ENCODE measurements around the gene TXLNA. TPM values are rescaled to one million over a fixed set of nuclear protein-coding genes. Genes with fewer than 3 reads are reported as not detected.

Gene TXLNA
- total and polyA plus RNA-seq, 2 experiments from 2014 or later, result 15.2 to 52.1 TPM

DNA sequence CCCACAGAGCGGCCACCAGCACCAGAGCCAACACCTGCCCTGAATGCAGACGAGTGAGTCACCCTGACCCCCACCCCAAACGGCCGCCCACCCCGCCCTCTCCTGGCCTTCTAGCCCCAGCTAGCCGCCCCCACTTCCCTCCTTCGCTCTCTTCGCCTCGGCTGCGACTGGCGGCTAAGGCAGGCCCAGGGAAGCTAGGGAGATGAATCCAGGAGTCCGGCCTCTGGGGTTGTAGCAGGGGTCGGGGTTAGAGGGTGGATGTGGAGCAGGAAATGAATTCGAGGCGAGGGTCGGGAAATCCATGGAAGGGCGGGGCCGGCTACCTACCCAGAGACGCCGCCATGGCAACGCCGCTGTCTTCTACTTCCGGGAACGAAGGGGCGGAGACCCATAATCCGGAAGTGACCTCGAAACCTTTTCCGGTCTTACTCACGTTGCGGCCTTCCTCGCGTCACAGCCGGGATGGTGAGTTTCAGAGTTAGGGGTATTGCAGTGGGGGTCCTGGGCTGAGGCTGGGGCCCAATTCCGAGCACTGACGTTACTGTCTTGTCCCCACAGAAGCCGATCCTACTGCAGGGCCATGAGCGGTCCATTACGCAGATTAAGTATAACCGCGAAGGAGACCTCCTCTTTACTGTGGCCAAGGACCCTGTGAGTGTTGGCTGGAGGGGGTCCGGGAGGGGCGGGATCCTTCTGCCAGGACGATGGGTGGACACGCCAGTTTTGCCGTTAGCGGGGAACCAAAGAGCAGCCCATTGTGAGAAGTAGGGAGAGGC lies 42.7 kb downstream of the TXLNA start, which contains the start of the genes EIF3I and TMEM234:
TSS of gene EIF3I (plus strand) at position 428 of the 776 bp plus-strand sequence. CDS start at position 463, 35 bp downstream.
TSS of gene TMEM234 (minus strand) at position 374 of the 776 bp plus-strand sequence. CDS start at position 343, 31 bp downstream.
- Histone ChIP-seq H3K4me3 (peak within 1 kb of the TSS; percentile 93), H3K36me3 (ENCODE audit: insufficient read depth) (peaks cover 30% of the 10 kb centered on the region), H3K27ac (ENCODE audit: low read depth) (peak within 1 kb of the TSS; percentile 79), H3K27me3 (ENCODE audit: insufficient read depth) (no peaks in the 10 kb centered on the region), H2AFZ (peak within 1 kb of the TSS; percentile 80), H4K20me1 (replicated peaks; ENCODE audit: insufficient read depth) (peaks cover 8% of the 10 kb centered on the region; the same call in 1 of the 2 replicates), H3K79me2 (replicated peaks; ENCODE audit: insufficient read depth) (peaks cover 30% of the 10 kb centered on the region), H3F3A (replicated peaks; ENCODE audit: low read depth) (peaks cover 15% of the 10 kb centered on the region), H3K4me1 (ENCODE audit: insufficient read depth) (peaks cover 10% of the 10 kb centered on the region), H3K9me2 (ENCODE audit: insufficient read depth) (no peaks in the 10 kb centered on the region), H3K4me2 (peak within 1 kb of the TSS; percentile 99)
- ATAC-seq (peak; percentile 89), DNase-seq (ENCODE audit: low spot score) (peak; percentile 99)
- H3K36me3 Mint-ChIP-seq (ENCODE audit: low read depth), result peaks cover 40% of the 10 kb centered on the region
- H3K9me3 Mint-ChIP-seq, result no peaks in the 10 kb centered on the region
- peaks cover 17% of the 10 kb centered on the region for H3K4me1 Mint-ChIP-seq
- TF ChIP-seq CTCF (conservative IDR thresholded peaks at IDR 0.05; ENCODE audit: low read depth in 2 of 2) (no peak), EZH2phosphoT487 (IDR thresholded peaks at IDR 0.05; ENCODE audit: unreplicated experiment) (no peak), ETS1 (IDR thresholded peaks at IDR 0.05) (peak; percentile 80), CREB1 (CRISPR knock-in tag; IDR thresholded peaks at IDR 0.05; ENCODE audit: low read depth) (peak; percentile 88), ZNF331 (CRISPR knock-in tag; IDR thresholded peaks at IDR 0.05; ENCODE audit: low read depth) (no peak), EZH2 (IDR thresholded peaks at IDR 0.05; ENCODE audit: low read depth, unreplicated experiment) (no peak), STAT1 (IDR thresholded peaks at IDR 0.05; ENCODE audit: unreplicated experiment) (no peak), POLR2AphosphoS5 (IDR thresholded peaks at IDR 0.05; ENCODE audit: low read depth) (peak; percentile 92), NANOG (IDR thresholded peaks at IDR 0.05; ENCODE audit: borderline replicate concordance) (no peak), ZNF114 (CRISPR knock-in tag; IDR thresholded peaks at IDR 0.05) (no peak), JUNB (IDR thresholded peaks at IDR 0.05; ENCODE audit: unreplicated experiment) (no peak)
- TF ChIP-seq, protein P1, sequence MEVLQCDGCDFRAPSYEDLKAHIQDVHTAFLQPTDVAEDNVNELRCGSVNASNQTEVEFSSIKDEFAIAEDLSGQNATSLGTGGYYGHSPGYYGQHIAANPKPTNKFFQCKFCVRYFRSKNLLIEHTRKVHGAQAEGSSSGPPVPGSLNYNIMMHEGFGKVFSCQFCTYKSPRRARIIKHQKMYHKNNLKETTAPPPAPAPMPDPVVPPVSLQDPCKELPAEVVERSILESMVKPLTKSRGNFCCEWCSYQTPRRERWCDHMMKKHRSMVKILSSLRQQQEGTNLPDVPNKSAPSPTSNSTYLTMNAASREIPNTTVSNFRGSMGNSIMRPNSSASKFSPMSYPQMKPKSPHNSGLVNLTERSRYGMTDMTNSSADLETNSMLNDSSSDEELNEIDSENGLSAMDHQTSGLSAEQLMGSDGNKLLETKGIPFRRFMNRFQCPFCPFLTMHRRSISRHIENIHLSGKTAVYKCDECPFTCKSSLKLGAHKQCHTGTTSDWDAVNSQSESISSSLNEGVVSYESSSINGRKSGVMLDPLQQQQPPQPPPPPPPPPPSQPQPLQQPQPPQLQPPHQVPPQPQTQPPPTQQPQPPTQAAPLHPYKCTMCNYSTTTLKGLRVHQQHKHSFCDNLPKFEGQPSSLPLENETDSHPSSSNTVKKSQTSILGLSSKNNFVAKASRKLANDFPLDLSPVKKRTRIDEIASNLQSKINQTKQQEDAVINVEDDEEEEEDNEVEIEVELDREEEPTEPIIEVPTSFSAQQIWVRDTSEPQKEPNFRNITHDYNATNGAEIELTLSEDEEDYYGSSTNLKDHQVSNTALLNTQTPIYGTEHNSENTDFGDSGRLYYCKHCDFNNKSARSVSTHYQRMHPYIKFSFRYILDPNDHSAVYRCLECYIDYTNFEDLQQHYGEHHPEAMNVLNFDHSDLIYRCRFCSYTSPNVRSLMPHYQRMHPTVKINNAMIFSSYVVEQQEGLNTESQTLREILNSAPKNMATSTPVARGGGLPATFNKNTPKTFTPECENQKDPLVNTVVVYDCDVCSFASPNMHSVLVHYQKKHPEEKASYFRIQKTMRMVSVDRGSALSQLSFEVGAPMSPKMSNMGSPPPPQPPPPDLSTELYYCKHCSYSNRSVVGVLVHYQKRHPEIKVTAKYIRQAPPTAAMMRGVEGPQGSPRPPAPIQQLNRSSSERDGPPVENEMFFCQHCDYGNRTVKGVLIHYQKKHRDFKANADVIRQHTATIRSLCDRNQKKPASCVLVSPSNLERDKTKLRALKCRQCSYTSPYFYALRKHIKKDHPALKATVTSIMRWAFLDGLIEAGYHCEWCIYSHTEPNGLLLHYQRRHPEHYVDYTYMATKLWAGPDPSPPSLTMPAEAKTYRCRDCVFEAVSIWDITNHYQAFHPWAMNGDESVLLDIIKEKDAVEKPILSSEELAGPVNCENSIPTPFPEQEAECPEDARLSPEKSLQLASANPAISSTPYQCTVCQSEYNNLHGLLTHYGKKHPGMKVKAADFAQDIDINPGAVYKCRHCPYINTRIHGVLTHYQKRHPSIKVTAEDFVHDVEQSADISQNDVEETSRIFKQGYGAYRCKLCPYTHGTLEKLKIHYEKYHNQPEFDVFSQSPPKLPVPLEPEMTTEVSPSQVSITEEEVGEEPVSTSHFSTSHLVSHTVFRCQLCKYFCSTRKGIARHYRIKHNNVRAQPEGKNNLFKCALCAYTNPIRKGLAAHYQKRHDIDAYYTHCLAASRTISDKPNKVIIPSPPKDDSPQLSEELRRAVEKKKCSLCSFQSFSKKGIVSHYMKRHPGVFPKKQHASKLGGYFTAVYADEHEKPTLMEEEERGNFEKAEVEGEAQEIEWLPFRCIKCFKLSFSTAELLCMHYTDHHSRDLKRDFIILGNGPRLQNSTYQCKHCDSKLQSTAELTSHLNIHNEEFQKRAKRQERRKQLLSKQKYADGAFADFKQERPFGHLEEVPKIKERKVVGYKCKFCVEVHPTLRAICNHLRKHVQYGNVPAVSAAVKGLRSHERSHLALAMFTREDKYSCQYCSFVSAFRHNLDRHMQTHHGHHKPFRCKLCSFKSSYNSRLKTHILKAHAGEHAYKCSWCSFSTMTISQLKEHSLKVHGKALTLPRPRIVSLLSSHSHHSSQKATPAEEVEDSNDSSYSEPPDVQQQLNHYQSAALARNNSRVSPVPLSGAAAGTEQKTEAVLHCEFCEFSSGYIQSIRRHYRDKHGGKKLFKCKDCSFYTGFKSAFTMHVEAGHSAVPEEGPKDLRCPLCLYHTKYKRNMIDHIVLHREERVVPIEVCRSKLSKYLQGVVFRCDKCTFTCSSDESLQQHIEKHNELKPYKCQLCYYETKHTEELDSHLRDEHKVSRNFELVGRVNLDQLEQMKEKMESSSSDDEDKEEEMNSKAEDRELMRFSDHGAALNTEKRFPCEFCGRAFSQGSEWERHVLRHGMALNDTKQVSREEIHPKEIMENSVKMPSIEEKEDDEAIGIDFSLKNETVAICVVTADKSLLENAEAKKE (CRISPR knock-in tag; IDR thresholded peaks at IDR 0.05), result no peak
- TF ChIP-seq, protein P2, sequence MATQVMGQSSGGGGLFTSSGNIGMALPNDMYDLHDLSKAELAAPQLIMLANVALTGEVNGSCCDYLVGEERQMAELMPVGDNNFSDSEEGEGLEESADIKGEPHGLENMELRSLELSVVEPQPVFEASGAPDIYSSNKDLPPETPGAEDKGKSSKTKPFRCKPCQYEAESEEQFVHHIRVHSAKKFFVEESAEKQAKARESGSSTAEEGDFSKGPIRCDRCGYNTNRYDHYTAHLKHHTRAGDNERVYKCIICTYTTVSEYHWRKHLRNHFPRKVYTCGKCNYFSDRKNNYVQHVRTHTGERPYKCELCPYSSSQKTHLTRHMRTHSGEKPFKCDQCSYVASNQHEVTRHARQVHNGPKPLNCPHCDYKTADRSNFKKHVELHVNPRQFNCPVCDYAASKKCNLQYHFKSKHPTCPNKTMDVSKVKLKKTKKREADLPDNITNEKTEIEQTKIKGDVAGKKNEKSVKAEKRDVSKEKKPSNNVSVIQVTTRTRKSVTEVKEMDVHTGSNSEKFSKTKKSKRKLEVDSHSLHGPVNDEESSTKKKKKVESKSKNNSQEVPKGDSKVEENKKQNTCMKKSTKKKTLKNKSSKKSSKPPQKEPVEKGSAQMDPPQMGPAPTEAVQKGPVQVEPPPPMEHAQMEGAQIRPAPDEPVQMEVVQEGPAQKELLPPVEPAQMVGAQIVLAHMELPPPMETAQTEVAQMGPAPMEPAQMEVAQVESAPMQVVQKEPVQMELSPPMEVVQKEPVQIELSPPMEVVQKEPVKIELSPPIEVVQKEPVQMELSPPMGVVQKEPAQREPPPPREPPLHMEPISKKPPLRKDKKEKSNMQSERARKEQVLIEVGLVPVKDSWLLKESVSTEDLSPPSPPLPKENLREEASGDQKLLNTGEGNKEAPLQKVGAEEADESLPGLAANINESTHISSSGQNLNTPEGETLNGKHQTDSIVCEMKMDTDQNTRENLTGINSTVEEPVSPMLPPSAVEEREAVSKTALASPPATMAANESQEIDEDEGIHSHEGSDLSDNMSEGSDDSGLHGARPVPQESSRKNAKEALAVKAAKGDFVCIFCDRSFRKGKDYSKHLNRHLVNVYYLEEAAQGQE (IDR thresholded peaks at IDR 0.05; ENCODE audit: unreplicated experiment), result no peak
- peak within 1 kb of the TSS; percentile 98 for H3K27ac Mint-ChIP-seq
- H3K27me3 Mint-ChIP-seq (ENCODE audit: insufficient read depth, low read depth, poor library complexity), result peaks cover 7% of the 10 kb centered on the region
- H3K4me3 Mint-ChIP-seq, result peak within 1 kb of the TSS; percentile 99

Data from GM23338 (cell line).